Hematopoietic multipotent progenitor cell treated with erythropoietin and hydrocortisone succinate and interleukin-3 and kit ligand, for 17 days (in vitro differentiated cells): ENCODE data around the gene GPRIN2.
"Not testable (repeated sequence)": the region's sequence is repeated elsewhere in the genome, so short reads cannot be mapped to it uniquely, and the experiment has no call there.

Experiments
- DNase-seq: peaks from one replicate; pipeline ENCODE4 v3.0.0-alpha.2; 2015; ENCODE audit warnings: low spot score

Gene GPRIN2

DNA sequence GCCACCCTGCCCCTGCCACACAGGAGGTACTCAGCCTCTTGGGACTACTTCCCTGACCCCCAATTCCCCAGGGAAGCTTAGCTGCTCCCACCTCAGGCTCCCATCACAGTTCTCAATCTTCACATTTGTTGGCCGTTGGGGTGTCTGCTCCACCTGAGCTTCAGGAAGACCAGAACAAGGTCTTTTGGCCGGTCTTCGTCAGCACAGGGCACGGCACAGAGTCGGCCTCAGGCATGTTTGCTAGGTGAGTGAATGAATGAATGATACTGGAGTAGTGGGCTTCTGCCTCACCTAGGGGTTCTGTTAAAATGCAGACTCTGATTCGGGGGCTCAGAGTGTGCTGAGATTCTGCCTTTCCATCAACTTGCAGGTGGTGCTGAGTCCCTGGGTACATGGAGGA is 20.3 kb downstream of the GPRIN2 start:
- no peak for DNase-seq

DNA sequence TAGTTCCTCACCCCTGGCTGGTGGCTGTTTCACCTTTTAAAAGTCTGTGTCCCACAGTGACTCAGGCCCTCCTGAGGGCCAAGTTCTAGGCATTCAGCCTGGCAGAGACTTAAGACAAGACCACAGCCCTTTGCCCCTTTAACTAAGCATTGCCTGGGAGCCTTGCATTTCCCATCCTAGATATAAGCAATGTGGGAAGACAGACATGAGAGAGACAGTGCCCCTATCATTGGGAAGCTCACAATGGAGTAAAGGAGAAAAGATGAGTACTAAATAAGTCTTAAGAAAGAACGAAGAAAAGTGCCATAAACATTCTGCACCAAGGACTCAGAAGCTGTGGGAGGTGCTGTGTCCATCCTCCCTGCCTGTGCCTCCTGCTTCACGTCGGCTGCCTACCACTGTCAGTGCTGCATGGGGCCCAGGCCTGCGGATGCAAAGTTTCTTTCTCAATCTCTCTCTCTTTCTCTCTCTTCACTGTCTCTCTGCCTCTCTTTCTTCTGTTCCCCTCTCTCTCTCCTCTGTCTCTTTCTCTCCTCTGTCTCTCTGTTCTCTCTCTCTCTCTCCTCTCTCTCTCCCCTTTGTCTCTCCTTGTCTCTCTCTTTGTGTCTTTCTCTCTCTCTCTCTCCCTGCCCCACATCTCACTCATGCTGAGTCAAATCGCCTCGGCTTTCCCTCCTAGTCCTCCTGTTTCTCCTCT is 21.5 kb downstream of the GPRIN2 start:
- no peak for DNase-seq

DNA sequence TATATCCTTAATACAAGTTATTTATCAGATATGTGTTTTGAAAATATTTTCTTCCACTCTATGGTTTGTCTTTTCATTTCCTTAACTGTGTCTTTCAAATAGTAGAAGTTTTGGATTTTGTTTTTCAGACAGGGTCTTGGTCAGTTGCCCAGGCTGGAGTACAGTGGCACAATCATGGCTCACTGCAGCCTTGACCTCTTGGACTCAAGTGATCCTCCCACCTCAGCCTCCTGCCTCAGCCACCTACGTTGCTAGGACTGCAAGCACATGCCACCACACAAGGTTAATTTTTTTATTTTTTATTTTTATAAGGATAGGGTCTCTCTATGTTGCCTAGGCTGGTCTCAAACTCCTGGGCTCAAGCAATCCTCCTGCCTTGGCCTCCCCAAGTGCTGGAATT is 24.2 kb downstream of the GPRIN2 start:
- not testable (repeated sequence) for DNase-seq

DNA sequence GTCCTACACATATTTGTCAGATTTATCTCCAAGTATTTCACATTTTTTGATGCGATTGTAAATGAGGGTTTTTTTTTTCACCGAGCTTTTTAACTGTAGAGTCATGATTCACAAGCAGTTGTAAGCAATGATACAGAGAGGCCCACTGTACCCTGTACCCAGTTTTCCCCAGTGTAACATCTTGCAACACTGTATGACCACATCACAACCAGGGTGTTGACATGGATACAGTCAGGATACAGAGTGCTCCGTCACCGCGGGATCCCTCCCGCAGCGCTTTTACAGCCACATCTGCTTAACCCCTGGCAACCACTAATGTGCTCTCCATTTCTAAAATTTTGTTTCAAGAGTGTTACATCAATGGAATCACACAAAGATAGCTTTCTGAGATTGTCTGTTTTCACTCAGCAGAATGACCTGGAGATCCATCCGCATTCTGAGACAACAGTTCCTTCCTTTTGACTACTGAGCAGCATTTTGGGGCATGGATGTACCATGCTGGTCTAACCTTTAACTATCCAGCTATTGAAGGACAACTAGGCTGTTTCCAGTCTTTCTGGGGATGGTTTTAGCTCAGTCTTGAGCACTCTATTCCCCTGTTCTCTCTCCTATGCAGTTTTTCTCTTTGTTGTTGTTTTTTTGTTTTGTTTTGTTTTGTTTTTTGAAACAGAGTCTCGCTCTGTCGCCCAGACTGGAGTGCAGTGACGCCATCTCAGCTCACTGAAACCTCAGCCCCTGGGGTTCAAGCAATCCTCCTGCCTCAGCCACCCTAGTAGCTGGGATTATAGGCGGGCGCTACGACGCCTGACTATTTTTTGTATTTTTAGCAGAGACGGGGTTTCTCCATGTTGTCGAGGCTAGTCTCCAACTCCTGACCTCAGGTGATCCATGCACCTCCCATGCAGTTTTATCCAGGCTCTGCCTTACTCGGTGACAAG is 25.9 kb downstream of the GPRIN2 start:
- DNase-seq: no peak

DNA sequence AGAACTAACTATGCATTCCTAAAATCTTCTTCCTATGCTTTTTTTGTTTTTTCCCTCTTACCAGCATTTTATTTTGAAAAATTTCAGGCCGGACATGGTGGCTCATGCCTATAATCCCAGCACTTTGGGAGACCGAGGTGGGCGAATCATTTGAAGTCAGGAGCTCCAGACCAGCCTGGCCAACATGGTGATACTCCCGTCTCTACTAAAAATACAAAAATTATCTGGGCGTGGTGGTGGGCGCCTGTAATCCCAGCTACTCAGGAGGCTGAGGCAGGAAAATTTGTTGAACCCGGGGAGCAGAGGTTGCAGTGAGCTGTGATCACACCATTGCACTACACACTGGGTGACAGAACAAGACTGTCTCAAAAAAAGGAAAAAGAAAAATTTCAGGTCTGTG is 26.7 kb downstream of the GPRIN2 start:
- not testable (repeated sequence) for DNase-seq

DNA sequence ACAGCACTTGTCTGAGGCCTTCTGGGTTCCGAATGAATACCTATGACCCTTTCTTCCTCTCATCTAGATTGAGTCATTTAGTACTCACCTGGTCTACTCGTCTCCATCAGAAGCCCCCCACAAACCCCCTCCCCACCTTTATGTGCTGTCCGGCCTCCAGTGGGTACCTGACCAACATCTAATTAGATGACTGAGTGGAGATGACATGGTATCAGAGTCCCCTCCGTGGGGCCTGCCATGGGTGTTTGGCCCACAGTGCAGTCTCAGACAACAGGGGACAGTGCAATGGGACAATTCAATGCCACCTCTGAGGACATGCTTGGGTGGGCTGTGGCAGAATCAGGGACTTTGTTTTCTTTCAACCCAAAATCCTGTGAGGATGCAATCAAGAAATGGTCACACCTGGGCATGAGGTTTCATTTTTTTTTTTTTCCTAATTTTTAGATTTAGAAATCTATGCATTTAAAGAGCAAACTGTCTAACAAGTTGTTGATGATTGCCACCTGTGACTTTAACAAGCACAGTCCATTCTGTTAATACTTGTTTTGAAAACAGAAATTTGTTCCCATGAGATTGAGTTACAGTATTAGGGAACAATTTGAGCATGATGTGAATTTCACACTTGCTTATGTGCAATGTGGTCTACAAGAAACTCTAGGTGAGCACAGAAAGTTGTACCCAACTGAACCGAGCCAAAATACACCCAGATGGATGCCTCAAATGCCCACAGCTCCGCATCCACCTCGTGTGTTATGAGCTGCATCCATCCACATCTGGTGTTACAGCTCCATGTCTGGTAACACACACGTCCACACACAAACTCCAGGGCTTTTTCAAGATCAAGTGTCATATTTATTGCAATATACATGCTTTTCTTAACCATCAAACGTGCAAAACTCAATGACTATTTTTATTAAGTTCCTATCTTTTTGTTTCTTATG is 27.5 kb downstream of the GPRIN2 start:
- no peak for DNase-seq

DNA sequence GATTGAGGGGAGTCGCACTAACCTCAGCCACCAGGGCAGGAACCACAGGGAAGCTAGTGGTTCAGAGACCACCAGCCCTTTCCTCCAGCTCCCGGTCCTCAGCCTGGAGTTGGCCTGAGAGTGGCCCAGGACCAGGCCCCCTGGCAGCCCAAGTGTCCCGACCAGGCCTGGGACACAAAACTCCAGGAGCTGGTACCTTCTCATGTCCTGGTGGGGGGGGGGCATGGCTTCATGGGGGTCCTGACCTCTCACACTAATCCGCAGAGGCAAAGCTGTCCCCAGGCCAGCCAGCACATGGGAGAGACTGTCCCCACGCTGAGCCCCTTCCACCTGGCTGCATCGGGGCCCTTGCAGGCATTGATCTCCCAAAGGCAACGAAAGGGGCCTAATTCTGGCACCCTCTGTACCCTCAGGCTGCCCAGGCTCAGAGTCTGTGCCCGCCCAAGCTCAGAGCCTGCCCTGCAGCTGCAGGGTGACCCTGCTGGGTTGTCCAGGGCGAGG is 28.2 kb downstream of the GPRIN2 start:
- no peak for DNase-seq

DNA sequence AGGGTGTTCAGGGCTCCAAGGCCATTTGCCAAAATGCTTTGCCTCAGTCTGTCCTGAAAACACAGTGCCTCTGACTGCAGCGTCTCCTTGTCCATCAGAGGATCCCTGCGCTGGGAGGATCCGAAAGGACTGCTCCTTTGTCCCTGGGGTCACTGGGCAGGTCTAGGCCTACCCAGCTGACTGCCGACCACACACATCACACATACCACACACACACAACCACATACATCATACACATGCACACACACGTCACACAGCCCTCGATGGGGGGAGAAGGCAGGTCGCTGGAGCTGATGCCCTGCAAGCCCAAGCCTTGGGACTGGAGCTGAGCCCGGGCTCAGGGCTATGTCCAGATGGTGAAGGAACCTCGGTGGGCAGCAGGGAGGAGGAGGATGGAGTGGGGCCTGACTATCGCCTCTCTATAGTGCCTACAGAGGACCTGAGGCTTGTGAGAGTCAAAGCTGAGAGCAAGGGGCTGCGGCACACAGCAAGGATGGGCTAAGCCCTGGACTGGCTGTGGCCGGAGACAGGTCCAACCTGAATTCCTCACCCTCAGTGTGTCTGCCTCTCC is 29.1 kb downstream of the GPRIN2 start:
- no peak for DNase-seq

DNA sequence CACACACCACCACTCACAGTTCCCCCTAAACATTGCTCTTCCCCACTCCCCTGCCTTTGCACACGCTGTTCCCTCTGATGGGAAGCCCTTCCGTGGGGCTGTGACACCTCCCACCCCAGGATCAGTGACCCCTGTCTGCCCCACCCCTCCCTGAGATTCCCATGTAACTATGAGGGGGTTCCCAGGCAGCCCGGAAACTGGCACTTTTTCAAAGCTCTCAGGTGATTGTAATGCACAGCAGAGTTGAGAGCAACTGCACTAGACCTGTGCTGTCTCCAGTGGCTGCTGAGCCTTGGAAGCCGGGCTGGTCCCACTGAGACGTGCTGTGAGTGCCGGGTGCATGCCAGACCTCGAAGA is 29.8 kb downstream of the GPRIN2 start:
- DNase-seq: no peak

DNA sequence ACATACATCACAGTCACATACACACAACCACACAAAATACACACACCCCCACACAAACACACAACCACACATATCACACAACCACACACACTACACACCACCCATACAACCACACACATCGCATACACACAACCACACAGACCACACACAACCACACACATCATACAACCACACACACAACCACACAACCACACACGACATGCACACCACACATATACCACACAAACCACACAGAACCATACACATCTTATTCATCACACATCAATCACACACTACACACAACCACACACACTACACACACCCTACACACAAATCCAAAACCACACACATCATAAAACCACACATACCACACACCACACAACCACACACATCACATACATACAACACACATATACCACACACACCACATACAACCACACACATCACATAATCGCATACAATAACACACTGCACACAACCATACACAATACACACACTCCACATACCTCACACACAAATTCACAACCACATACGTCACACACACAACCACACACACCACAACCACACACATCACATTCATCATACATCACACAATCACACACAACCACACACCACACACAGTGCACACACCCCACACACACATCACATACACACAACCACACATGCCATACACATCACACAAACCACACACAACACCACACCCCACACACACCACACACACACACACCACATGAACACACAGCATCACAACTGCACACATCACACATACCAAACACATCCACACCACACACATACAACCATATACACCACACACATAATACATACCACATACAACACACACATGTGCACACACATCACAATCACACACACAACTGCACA is 30.4 kb downstream of the GPRIN2 start:
- DNase-seq: no peak

DNA sequence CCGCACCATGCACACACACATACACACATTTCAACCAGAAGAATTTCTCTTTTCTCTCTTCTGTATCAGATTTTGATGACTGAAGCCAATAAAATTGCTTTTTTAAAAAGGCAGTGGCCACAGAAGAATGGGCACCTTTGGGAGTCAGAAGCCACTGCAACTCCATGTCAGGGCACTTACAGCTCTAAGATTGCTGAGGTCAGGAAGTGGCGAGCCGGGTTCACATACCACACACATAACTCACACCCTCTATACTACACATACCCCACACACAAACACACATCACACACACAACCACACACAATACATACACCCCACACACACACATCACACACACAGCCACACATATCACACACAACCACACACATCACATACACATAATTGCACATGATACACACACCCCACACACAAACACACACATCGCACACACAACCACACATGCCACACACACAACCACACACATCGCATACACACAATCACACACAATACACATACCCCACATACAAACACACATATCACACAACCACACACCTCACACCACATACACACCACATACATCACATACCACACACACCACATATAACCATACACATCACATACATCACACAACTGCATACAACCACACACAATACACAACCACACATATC is 31.2 kb downstream of the GPRIN2 start:
- no peak for DNase-seq

DNA sequence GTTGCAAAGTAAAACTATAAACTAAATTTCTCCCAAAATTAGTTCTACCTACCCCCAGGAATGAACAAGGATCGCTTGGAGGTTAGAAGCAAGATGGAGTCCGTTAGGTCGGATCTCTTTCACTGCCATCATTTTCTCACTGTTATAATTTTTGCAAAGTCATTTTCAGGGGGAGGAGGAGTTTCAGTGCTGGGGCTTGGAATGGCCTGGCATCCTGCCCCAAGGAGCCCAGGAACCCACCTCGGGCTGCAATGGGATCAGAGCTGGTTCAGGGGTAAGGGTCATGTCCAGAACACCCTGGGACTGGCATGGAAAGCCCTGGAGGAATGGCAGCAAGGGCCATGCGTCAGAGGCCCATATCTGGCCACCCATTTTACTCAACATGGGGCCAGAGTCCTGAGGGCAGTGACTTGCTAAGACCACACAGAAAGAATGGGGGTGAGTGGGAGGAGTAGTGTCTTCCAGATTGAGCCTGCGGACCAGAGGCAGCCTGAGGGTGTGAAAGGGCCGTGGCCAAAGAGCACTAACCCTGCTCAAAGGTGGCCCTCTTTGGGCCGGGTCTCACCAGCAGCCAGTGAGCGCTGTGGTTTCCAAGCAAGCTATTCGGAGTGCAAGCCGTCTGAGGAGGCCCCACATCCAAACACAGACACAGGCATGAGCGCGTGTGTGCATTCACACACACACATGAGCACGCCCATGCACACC is 31.8 kb downstream of the GPRIN2 start:
- DNase-seq: no peak

DNA sequence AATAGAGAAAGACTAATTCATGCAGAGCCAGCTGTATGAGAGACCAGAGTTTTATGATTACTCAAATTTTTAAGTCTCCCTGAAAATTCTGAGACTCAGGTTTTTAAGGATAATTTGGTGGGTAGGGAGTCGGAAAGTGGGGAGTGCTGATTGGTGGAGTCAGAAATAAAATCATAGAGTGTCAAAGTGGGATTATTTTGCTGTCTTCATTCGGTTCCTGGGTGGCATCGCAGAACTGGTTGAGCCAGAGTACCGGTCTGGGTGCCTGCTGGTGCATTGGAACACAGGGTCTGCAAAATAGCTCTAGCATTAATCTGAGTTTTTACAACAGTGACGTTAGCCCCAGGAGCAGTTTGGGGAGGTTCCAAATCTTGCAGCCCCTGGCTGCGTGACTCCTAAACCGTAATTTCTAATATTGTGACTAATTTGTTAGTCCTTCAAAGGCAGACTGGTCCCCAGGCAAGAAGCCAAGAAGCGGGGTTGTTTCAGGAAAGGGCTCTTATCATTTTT is 32.4 kb downstream of the GPRIN2 start:
- no peak for DNase-seq

DNA sequence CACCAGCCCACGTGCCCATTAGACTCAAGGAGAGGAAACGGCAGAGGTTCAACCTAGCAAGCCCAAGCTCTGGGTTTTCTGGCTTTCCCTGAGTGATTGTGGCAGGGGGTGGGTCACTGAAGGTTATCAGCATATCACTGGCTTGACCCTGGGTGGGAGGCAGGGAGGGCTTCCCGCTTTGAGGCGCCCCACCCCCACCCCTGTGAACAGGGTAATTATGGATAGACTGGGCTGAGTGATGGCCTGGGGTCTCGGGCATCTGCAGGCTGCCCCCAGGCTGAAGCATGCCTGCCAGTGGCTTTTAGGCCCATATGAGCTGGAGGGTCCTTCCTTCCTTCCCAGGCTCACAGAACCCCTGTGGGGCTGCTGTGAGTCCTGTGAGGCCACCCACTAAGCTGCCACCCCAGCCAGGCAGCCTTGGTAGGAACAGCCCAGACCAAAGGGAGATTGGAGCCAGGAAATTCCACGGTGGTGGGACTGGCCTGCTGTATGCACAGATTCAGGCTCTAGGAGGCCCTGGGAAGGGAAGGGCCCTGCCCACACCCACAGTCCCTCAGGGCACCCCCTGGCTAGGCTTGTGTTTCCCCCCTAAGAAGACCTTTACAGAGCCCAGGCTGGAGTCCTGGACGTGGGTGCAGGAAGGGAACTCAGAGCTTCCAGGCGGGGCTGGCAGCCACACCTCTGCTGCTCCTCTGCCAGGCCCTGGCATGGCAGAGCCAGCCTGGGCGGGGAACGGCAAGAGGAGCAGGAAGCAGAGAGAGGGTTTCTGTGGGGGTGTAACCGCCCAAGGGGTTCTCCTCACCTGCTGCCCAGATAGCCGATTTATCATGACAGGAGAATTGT is 33.1 kb downstream of the GPRIN2 start:
- DNase-seq: no peak

DNA sequence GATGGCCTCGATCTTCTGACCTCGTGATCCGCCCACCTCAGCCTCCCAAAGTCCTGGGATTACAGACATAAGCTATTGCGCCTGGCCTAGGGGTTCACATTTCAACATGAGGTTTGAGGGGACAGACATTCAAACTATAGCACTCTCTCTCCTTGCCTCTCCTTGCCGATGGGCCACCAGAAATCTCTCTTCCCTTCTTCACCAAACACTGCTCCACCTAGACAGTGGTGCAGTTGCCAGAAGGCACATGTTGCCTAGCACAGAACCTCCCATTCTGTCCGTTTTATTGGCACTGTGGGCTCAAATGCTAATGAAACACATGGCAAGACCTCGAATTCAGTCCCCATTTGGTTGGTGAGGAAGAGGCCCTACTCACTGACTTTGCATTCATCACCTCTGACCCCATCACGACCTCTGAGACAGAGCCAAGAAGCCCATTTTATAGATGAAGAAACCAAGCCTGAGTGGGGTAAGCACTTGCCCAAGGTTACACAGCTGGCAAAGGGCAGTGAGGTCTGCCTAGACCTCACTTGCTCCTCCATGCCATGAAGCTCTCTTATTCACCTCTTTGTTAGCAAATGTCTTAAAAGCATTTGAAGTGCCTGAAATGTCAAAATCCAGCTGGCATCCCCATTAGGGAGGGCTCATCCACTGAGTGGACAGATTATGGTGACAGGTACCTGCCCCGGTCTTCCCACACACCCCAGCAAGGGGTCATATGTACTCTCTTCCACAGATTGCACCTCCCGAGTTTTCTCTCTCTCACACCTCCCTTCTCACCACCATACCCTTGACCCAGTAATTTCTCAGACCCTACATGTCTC is 34.0 kb downstream of the GPRIN2 start:
- no peak for DNase-seq

DNA sequence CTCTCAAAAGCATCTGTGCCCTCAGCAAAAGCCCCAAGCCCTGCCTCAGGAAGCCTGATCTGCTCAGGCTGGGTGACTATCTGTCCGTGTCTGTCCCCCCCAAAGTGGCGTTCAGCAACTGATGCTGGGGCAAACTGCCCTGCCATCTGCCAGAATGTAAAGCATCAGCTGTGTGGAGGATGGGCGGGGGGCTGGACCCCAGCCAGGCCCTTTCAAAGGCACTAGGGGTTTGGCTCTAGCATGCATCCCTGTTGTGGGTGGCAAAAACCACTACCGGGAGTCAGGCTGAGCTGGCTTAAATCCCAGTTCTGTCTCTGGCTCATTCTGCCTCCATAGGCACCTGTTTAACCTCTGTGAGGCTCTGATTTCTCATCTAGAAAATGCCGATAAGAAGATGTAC is 35.5 kb downstream of the GPRIN2 start:
- DNase-seq: no peak

DNA sequence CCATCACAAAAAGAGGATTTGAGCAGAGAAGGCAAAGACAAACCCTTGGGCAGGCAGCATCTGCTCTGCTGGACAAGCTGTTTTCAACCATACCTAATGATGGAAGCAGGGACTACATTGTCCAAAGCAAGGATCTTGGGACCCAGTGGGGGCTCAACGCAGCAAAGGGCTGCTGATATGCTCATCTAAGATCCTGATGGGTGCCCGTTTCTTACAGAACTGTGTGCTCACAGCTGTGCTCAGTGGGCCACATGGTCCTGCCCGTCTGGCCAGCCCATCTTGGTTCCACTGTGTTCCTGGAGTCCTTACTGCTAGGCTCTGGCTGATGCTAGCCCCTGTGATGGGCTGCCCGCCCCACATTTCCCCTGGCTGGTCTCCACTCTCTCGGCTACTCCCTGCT is 36.1 kb downstream of the GPRIN2 start:
- no peak for DNase-seq
